HCT116 (cell line): ENCODE results near the gene TSC22D1. TPM values are rescaled to one million over a fixed set of nuclear protein-coding genes. Genes with fewer than 3 reads are reported as not detected.
"Not testable (repeated sequence)": the region's sequence is repeated elsewhere in the genome, so short reads cannot be mapped to it uniquely, and the experiment has no call there.

ENCODE experiments used
- ATAC-seq: fragments of 200-7000 bp; cut with Tn5 transposase; 2 replicates; pipeline ENCODE4 v1.9.1; 2020; ENCODE audit warnings: mild to moderate bottlenecking, moderate library complexity
- BruUV-seq: library from RNA; stranded (reverse); fragments of 400-500 nt; replicated peaks from 2 replicates; lab custom pipeline; 2021; lab: Mats Ljungman, UMichigan
- CTCF ChIA-PET: fragments of 300-600 bp; sonication (Branson Sonifier 250); formaldehyde crosslinking; loops from one replicate; lab custom pipeline; 2021; ENCODE audit warnings: antibody characterized with exemption; lab: Charles Lee
- POLR2A ChIA-PET: fragments of 300-600, 350-600 bp; sonication (Branson Sonifier 250); formaldehyde crosslinking; loops from one replicate; lab custom pipeline; 2021; ENCODE audit warnings: antibody characterized with exemption; lab: Charles Lee
- RAD21 ChIA-PET, 2 experiments: fragments of 300-600 bp; sonication (Branson Sonifier 250); formaldehyde crosslinking; loops; one replicate each; lab custom pipeline; 2023; ENCODE audit warnings: low total read pairs in 2 of 2; ENCODE audit not compliant: uncharacterized antibody in 2 of 2, unreplicated experiment in 2 of 2, low non-redundant PET in 1 of 2; lab: Charles Lee
- DNase-seq: peaks from one replicate; pipeline ENCODE4 v3.0.0-alpha.2; 2010; ENCODE audit warnings: low read depth, low spot score
- H2AFZ ChIP-seq: fragments of 200-600 bp; shearing (Covaris generic), sonication (generic); 2 replicates; pipeline ENCODE4 v1.6.1; 2017; ENCODE audit warnings: low read depth, mixed run types, mixed read lengths, antibody characterized with exemption, low read length; ENCODE audit not compliant: poor library complexity, severe bottlenecking
- H3K27ac ChIP-seq: 2 replicates; pipeline ENCODE4 v1.5.1; 2012; ENCODE audit warnings: low read depth, low read length
- H3K27me3 ChIP-seq: fragments of 200-600 bp; sonication (generic); 2 replicates; pipeline ENCODE4 v1.6.1; 2016; ENCODE audit warnings: mixed run types, low read length, mixed read lengths; ENCODE audit not compliant: insufficient read depth
- H3K36me3 ChIP-seq, 2 experiments: fragments of 200-500 bp in 1 of 2; fragments of 200-600 bp in 1 of 2; sonication (Bioruptor generic) in 1 of 2; sonication (generic) in 1 of 2; 2 replicates each; pipeline versions ENCODE4 v1.5.1 to v1.6.1; 2014 to 2016; ENCODE audit warnings: low read length in 2 of 2, inconsistent platforms in 1 of 2, mixed read lengths in 1 of 2, mixed run types in 1 of 2; ENCODE audit not compliant: insufficient read depth in 2 of 2, control insufficient read depth in 1 of 2
- H3K4me1 ChIP-seq, 2 experiments: fragments of 200-600 bp in 1 of 2; sonication (generic) in 1 of 2; 2 replicates each; pipeline versions ENCODE4 v1.5.1 to v1.6.1; 2012 to 2017; ENCODE audit warnings: low read length in 2 of 2, inconsistent platforms in 1 of 2, mild to moderate bottlenecking in 1 of 2, mixed read lengths in 1 of 2, mixed run types in 1 of 2, moderate library complexity in 1 of 2; ENCODE audit not compliant: insufficient read depth in 2 of 2, control insufficient read depth in 1 of 2
- H3K4me2 ChIP-seq: fragments of 200-600 bp; sonication (generic); 2 replicates; pipeline ENCODE4 v1.6.1; 2017; ENCODE audit warnings: mixed run types, low read length, mixed read lengths
- H3K4me3 ChIP-seq, 2 experiments: fragments of 200-600 bp in 1 of 2; sonication (generic) in 1 of 2; replicated peaks in 1 of 2; 2 replicates each; pipeline ENCODE4 v1.5.1; 2011 to 2016; ENCODE audit warnings: low read length in 2 of 2, control low read depth in 1 of 2, low read depth in 1 of 2, mild to moderate bottlenecking in 1 of 2, mixed read lengths in 1 of 2, mixed run types in 1 of 2
- H3K79me2 ChIP-seq: fragments of 200-600 bp; sonication (generic); 2 replicates; pipeline ENCODE4 v1.6.1; 2017; ENCODE audit warnings: mild to moderate bottlenecking, mixed run types, low read length, moderate library complexity, mixed read lengths; ENCODE audit not compliant: insufficient read depth
- H3K9ac ChIP-seq: fragments of 200-600 bp; sonication (generic); 2 replicates; pipeline ENCODE4 v1.6.1; 2016; ENCODE audit warnings: low read length, mixed read lengths
- H3K9me2 ChIP-seq: fragments of 200-600 bp; sonication (generic), shearing (Covaris generic); 2 replicates; pipeline ENCODE4 v1.6.1; 2017; ENCODE audit warnings: mixed run types, mild to moderate bottlenecking, moderate library complexity; ENCODE audit not compliant: insufficient read depth
- H3K9me3 ChIP-seq, 2 experiments: fragments of 200-500 bp in 1 of 2; fragments of 200-600 bp in 1 of 2; sonication (Bioruptor generic) in 1 of 2; sonication (generic) in 1 of 2; 2 replicates each; pipeline ENCODE4 v1.6.1; 2014 to 2017; ENCODE audit warnings: low read length in 2 of 2, mixed read lengths in 2 of 2, inconsistent platforms in 1 of 2, low read depth in 1 of 2, mild to moderate bottlenecking in 1 of 2, mixed run types in 1 of 2, moderate library complexity in 1 of 2; ENCODE audit not compliant: control insufficient read depth in 1 of 2, insufficient read depth in 1 of 2
- H4K20me1 ChIP-seq: fragments of 200-600 bp; sonication (generic), shearing (Covaris generic); 2 replicates; pipeline ENCODE4 v1.6.1; 2017; ENCODE audit warnings: mixed run types, mild to moderate bottlenecking, moderate library complexity; ENCODE audit not compliant: insufficient read depth
- ATF3 ChIP-seq: IDR thresholded peaks from 2 replicates; pipeline ENCODE4 v1.6.1; 2012
- CEBPB ChIP-seq: IDR thresholded peaks from 2 replicates; pipeline ENCODE4 v1.6.1; 2012; ENCODE audit warnings: low read depth
- CTCF ChIP-seq, 3 experiments: fragments of 200-600 bp in 1 of 3; sonication (generic) in 1 of 3; IDR thresholded peaks in 2 of 3; conservative IDR thresholded peaks in 1 of 3; 2 replicates each; pipeline ENCODE4 v1.5.1; 2012 to 2017; ENCODE audit warnings: low read depth in 2 of 3, low read length in 2 of 3, antibody characterized with exemption in 1 of 3, borderline replicate concordance in 1 of 3, control low read depth in 1 of 3, mild to moderate bottlenecking in 1 of 3, mixed read lengths in 1 of 3, mixed run types in 1 of 3, moderate library complexity in 1 of 3; ENCODE audit not compliant: insufficient read depth in 1 of 3
- EGR1 ChIP-seq: IDR thresholded peaks from 2 replicates; pipeline ENCODE4 v1.6.1; 2012; ENCODE audit warnings: low read depth
- ELF1 ChIP-seq: IDR thresholded peaks from 2 replicates; pipeline ENCODE4 v1.6.1; 2012; ENCODE audit warnings: low read depth, borderline replicate concordance
- EZH2 ChIP-seq: fragments of 200-600 bp; sonication (generic); IDR thresholded peaks from 2 replicates; pipeline ENCODE4 v1.6.1; 2017; ENCODE audit warnings: antibody characterized with exemption, mixed run types
- FOSL1 ChIP-seq: IDR thresholded peaks from 2 replicates; pipeline ENCODE4 v1.6.1; 2012; ENCODE audit warnings: low read depth
- JUND ChIP-seq: IDR thresholded peaks from 2 replicates; pipeline ENCODE4 v1.6.1; 2012
- MAX ChIP-seq: IDR thresholded peaks from 2 replicates; pipeline ENCODE4 v1.6.1; 2012
- POLR2A ChIP-seq: IDR thresholded peaks from 2 replicates; pipeline ENCODE4 v1.7.0; 2011; ENCODE audit warnings: borderline replicate concordance; ENCODE audit not compliant: insufficient read depth, insufficient read length; ENCODE audit errors: extremely low read depth
- RAD21 ChIP-seq: IDR thresholded peaks from 2 replicates; pipeline ENCODE4 v1.6.1; 2012; ENCODE audit warnings: low read depth, mild to moderate bottlenecking
- SRF ChIP-seq: IDR thresholded peaks from 2 replicates; pipeline ENCODE4 v1.6.1; 2012; ENCODE audit warnings: low read depth
- TCF7L2 ChIP-seq: IDR thresholded peaks from 2 replicates; pipeline ENCODE4 v1.7.0; 2011; ENCODE audit warnings: borderline replicate concordance, inconsistent platforms; ENCODE audit not compliant: insufficient read depth, insufficient read length; ENCODE audit errors: extremely low read depth
- YY1 ChIP-seq: IDR thresholded peaks from 2 replicates; pipeline ENCODE4 v1.6.1; 2011; ENCODE audit warnings: low read length, low read depth, moderate library complexity, mild to moderate bottlenecking; ENCODE audit not compliant: insufficient replicate concordance; ENCODE audit errors: extremely low read depth
- ZBTB33 ChIP-seq: IDR thresholded peaks from 2 replicates; pipeline ENCODE4 v1.6.1; 2011; ENCODE audit warnings: mild to moderate bottlenecking, low read length, moderate library complexity; ENCODE audit not compliant: insufficient replicate concordance; ENCODE audit errors: extremely low read depth
- ZNF274 ChIP-seq: fragments of 200-500 bp; sonication (Bioruptor generic); IDR thresholded peaks from 2 replicates; pipeline ENCODE4 v1.6.1; 2014; ENCODE audit warnings: mild to moderate bottlenecking, low read depth, low read length, inconsistent platforms
- intact Hi-C: fragments of 100-400 bp; cut with micrococcal nuclease; formaldehyde crosslinking; loops from 2 replicates; pipeline ENCODE4 v1.10.0; 2022
- total RNA-seq: library from RNA; stranded (reverse); gene quantifications from one replicate; pipeline ENCODE4 v1.2.1, GENCODE V29; 2021; ENCODE audit not compliant: unreplicated experiment

Gene TSC22D1
- total RNA-seq, 1 experiment from 2014 or later = 268 TPM

DNA sequence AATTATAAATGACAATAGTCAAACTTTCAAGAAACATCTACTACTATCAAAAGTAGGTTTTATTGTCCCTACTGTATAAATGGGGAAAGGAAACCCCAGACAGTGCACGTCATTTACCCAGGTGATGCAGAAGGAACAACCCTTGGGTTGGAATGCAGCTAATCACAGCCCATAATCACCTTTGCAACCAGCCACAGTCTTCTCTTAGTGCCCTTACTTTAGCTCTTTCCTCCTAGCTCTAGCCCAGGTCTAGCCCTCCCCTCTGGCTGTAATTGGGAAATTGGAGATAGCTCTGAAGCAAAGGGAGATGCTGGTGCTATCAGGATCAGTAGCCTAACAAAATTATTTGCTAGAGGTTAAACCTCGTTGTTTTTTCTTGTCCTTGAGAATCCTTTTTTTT lies 25.5 kb upstream of the TSC22D1 start:
- ChIA-PET POLR2A (no interaction called here), RAD21 (no interaction called here), CTCF (interaction anchor here (1.0 kb wide), 1 partner anchor 217 kb away, joined by 3 read pairs; no protein-coding TSS in a partner anchor)
- intact Hi-C loops = no loop called here
- Histone ChIP-seq H2AFZ (no peak overlapping the region), H3K27ac (no peak overlapping the region), H3K4me1 (no peaks in the 10 kb centered on the region), H4K20me1 (no peaks in the 10 kb centered on the region), H3K9me3 (no peaks in the 10 kb centered on the region), H3K4me2 (no peak overlapping the region), H3K27me3 (no peaks in the 10 kb centered on the region), H3K36me3 (no peaks in the 10 kb centered on the region), H3K4me3 (no peak overlapping the region), H3K9ac (no peak overlapping the region), H3K9me2 (no peaks in the 10 kb centered on the region), H3K79me2 (no peaks in the 10 kb centered on the region)
- TF ChIP-seq ZBTB33 (no peak), POLR2A (no peak), CEBPB (no peak), TCF7L2 (no peak), FOSL1 (no peak), EGR1 (no peak), EZH2 (no peak), CTCF (IDR thresholded peaks at IDR 0.05 in 2 of 3, conservative IDR thresholded peaks at IDR 0.05 in 1 of 3; ENCODE audit: borderline replicate concordance in 1 of 3, insufficient read depth in 1 of 3, low read depth in 2 of 3, low read length in 2 of 3) (no peak), ELF1 (no peak), ZNF274 (no peak), MAX (no peak), RAD21 (no peak), SRF (no peak), YY1 (no peak), JUND (no peak), ATF3 (no peak)
- no TSS peak for BruUV-seq
- DNase-seq = no peak
- no peak for ATAC-seq

DNA sequence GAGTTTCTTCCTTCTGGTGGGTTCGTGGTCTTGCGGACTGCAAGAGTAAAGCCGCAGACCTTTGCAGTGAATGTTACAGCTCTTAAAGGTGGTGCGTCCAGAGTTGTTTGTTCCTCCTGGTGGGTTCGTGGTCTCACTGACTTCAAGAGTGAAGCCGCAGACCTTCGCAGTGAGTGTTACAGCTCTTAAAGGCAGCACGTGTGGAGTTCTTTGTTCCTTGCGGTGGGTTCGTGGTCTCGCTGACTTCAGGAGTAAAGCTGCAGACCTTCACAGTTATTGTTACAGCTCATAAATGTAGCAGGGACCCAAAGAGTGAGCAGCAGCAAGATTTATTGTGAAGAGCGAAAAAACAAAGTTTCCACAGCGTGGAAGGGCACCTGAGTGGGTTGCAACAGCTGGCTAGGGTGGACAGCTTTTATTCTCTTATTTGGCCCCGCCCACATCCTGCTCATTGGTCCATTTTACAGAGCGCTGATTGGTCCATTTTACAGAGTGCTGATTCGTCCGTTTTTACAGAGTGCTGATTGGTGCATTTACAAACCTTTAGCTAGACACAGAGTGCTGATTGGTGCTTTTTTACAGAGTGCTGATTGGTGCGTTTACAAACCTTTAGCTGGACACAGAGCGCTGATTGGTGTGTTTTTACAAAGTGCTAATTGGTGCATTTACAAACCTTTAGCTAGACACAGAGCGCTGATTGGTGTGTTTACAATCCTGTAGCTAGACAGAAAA lies 17.9 kb upstream of the TSC22D1 start:
- CTCF ChIA-PET, ATAC-seq, H3K9me3 ChIP-seq, H3K9ac ChIP-seq, H3K27ac ChIP-seq, H3K79me2 ChIP-seq, H2AFZ ChIP-seq, intact Hi-C loops, RAD21 ChIA-PET, H3K4me2 ChIP-seq, H3K9me2 ChIP-seq, POLR2A ChIA-PET, H3K4me1 ChIP-seq, H3K27me3 ChIP-seq, H4K20me1 ChIP-seq, H3K36me3 ChIP-seq, DNase-seq, BruUV-seq, H3K4me3 ChIP-seq: not testable (repeated sequence)
